GM21619 (cell line): Measurements from ENCODE around the gene MGMT.
A peak's percentile ranks its signal among the peaks of the same experiment; 100 is the strongest.

Experiments
- ATAC-seq: cut with Tn5 transposase; IDR thresholded peaks from one replicate; pipeline ENCODE4 v1.9.1; 2021; ENCODE audit not compliant: unreplicated experiment

MGMT gene

GRCh38 chr10:129494176-129494575 lies 27.1 kb downstream of the MGMT start:
- no peak for ATAC-seq

GRCh38 chr10:129494740-129495139 lies 27.7 kb downstream of the MGMT start:
- ATAC-seq: no peak

GRCh38 chr10:129495256-129495655 lies 28.2 kb downstream of the MGMT start:
- no peak for ATAC-seq

- no peak for ATAC-seq
These were observed 28.7 kb downstream of the MGMT start for GRCh38 chr10:129495698-129496097.

GRCh38 chr10:129497013-129497412 lies 30.0 kb downstream of the MGMT start:
- ATAC-seq: no peak

- ATAC-seq: no peak
These were observed 31.6 kb downstream of the MGMT start for GRCh38 chr10:129498680-129499079.

- no peak for ATAC-seq
These were observed 33.7 kb downstream of the MGMT start for GRCh38 chr10:129500617-129501339.

- peak; percentile 94 for ATAC-seq
These were observed 34.8 kb downstream of the MGMT start for GRCh38 chr10:129501652-129502436.

- no peak for ATAC-seq
These were observed 35.4 kb downstream of the MGMT start for GRCh38 chr10:129502448-129502847.

GRCh38 chr10:129505500-129506075 lies 38.5 kb downstream of the MGMT start:
- ATAC-seq: no peak

- ATAC-seq: no peak
These were observed 39.2 kb downstream of the MGMT start for GRCh38 chr10:129506101-129506797.

GRCh38 chr10:129507216-129507889 lies 40.3 kb downstream of the MGMT start:
- ATAC-seq: no peak

GRCh38 chr10:129509155-129509554 lies 42.1 kb downstream of the MGMT start:
- no peak for ATAC-seq

- no peak for ATAC-seq
These were observed 42.8 kb downstream of the MGMT start for GRCh38 chr10:129509835-129510234.

- ATAC-seq: no peak
These were observed 44.0 kb downstream of the MGMT start for GRCh38 chr10:129511086-129511485.

- ATAC-seq: no peak
These were observed 44.7 kb downstream of the MGMT start for GRCh38 chr10:129511758-129512157.

GRCh38 chr10:129513312-129513711 lies 46.3 kb downstream of the MGMT start:
- ATAC-seq: no peak

GRCh38 chr10:129514568-129515451 lies 47.8 kb downstream of the MGMT start:
- no peak for ATAC-seq

- ATAC-seq: no peak
These were observed 50.0 kb downstream of the MGMT start for GRCh38 chr10:129516846-129517679.
